SU-DHL-6 (cell line): ENCODE results near the gene SNX8.

Source experiments
- CTCF ChIP-seq: fragments of 200-600 bp; sonication (generic); IDR thresholded peaks from one replicate; pipeline ENCODE4 v1.5.1; 2017; ENCODE audit warnings: antibody characterized with exemption, mild to moderate bottlenecking, low read length, moderate library complexity; ENCODE audit not compliant: insufficient read depth, poor library complexity, severe bottlenecking
- EZH2phosphoT487 ChIP-seq: fragments of 200-600 bp; sonication (generic), shearing (Covaris generic); conservative IDR thresholded peaks from 2 replicates; pipeline ENCODE4 v1.6.1; 2018; ENCODE audit warnings: mild to moderate bottlenecking, antibody characterized with exemption, low read length, moderate library complexity, mixed read lengths

GRCh38 chr7:2288503-2288902 lies 25.7 kb downstream of the SNX8 start:
- TF ChIP-seq EZH2phosphoT487 (no peak), CTCF (no peak)
